GM18511 (cell line): Measurements from ENCODE around the gene RRP12.
"Not testable (repeated sequence)": the region's sequence is repeated elsewhere in the genome, so short reads cannot be mapped to it uniquely, and the experiment has no call there.

Source experiments
- ATAC-seq: cut with Tn5 transposase; IDR thresholded peaks from one replicate; pipeline ENCODE4 v1.9.1; 2021; ENCODE audit warnings: mild to moderate bottlenecking, moderate library complexity; ENCODE audit not compliant: unreplicated experiment

Gene RRP12

DNA sequence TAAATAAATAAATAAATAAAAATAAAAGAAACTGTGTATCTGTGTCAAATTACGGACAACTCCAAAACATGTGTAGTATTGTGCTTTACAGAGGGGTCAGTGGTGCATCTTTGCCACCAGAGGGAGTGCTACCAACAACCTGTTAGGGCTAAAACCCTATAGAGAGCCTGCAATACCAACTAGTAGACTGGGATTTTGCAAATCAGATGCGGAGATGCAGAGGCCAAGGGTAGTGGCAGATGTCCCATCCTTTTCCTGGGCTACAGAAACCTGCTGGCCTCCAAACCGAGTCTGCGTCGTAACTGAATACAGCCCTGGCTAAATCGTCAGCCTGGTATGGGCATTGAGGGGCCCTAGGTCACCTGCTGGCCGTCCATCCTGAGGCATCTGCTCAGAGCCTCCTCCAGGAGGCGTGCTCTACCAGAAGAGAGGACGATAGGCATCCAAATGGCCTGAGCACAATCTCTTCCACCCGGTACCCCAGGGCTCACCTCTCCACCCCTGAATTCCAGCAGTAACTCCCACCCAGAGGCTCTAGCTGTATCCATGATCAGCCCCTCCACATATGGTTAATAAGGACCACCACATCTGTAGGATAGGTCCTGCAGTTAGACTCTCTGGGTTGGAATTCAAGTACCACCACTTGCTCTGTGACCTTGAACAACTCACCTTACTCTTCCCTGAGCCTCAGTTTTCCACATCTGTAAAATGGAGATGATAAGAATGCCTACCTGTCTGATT lies 6.2 kb upstream of the RRP12 start:
- peak; percentile 95 for ATAC-seq

DNA sequence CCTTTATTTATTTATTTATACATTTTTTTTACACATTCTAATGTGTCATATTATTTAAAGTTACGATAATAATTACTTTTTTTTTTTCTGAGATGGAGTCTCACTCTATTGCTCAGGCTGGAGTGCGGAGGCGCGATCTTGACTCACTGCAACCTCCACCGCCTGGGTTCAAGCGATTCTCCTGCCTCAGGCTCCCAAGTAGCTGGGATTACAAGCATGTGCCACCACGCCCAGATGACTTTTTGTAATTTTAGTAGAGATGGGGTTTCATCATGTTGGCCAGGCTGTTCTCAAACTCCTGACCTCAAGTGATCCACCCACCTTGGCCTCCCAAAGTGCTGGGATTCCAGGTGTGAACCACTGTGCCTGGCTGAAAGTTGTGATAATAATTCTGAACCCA lies 5.3 kb upstream of the RRP12 start:
- not testable (repeated sequence) for ATAC-seq

DNA sequence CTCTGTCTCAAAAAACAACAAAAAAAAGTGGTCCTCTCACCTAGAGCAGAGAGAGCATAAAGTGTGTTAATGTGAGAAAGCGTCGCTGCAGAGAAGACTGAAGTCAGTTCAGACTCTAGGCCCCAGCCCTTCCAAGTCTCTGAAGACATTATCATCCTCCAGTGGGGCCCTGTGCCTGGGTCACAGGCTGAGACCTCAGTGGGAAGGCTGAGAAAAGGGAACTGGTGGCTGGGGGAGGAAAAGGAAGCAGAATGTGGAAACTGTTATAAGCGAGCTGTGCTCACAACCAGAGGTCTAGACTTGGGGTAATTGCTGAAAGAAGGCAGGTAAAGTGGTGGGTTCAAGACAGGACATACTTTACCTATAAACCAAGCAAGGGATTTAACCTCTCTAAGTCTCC lies 4.9 kb upstream of the RRP12 start:
- no peak for ATAC-seq

DNA sequence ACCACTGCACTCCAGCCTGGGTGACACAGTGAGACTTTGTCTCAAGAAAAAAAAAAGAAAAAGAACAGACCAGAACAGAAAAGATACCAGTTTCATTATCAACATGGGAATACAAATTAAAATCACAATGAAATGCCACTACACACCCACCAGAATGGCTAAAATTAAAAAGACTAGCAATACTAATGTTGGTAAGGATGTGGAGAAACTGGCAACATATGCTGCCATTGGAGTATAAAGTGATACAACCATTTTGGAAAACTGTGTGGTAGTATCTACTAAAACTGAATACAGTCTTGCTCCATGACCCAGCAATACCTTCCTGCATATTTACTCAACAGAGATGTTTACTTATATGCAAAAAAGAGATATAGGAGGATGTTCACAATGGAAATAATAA lies 2.9 kb upstream of the RRP12 start:
- no peak for ATAC-seq

DNA sequence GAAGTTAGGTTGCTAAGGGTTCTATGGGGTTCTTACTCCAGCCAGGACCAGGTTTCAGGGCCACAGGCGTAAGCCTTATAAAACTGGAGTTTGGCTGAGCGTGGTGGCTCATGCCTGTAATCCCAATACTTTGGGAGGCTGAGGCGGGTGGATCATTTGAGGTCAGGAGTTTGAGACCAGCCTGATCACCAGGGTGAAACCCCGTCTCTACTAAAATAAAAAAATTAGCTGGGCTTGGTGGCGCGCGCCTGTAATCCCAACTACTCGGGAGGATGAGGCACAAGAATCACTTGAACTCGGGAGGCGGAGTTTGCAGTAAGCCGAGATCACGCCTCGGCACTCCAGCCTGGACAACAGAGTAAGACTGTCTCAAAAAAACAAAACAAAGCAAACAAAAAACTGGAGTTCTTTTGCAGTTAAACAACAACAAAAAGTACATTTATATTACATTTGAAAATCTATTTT lies 347 bp upstream of the RRP12 start:
- ATAC-seq, result no peak

DNA sequence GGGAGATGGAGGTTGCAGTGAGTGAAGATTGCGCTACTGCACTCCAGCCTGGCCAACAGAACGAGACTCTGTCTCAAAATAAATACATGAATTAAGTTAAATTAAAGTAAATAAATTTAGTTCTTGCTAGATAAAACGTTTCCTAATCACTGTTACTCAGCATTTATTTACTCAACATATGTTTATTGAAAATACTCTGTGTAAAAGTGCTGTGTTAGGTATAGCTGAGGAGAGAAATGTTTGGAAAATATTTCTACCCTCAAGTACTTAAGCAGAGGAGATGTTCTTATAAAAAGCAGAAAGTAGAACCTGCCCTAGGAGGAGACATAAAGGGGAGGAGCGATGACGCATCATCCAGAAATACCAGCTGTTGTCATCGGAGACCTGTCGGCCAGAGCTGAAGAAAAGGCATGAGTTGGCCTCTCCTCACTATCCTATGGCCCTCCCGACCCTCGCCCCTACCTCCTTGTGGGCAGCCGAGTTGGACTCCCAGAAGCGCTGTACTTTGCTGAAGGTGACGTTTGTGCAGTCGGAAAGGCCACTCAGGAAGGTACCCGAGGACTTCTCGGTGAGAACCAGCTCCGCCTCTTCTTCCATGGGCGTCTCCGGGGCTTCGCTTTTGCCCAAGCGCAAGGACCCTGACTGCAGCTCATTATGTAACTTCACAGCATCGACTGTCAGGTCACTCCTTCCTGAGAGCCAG lies 1.1 kb downstream of the RRP12 start:
- no peak for ATAC-seq

DNA sequence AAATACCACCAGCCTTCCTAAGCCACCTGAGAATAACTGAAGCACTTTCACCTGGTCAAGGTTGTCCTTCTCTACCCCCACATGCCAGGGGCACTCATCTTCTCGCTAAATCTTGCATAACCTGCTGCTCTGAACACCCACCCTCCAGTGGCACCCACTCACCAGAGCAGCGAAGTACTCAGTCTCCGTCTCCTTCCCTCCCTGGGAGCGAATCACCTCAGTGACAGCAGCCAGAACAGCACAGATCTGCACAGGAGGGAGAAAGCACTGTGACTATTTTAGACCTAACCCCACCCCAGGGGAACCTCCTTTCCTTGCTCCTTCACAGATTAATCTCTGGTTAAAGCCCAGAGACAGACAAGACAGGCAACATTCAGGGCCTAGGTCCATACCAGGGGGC lies 5.1 kb downstream of the RRP12 start:
- no peak for ATAC-seq

DNA sequence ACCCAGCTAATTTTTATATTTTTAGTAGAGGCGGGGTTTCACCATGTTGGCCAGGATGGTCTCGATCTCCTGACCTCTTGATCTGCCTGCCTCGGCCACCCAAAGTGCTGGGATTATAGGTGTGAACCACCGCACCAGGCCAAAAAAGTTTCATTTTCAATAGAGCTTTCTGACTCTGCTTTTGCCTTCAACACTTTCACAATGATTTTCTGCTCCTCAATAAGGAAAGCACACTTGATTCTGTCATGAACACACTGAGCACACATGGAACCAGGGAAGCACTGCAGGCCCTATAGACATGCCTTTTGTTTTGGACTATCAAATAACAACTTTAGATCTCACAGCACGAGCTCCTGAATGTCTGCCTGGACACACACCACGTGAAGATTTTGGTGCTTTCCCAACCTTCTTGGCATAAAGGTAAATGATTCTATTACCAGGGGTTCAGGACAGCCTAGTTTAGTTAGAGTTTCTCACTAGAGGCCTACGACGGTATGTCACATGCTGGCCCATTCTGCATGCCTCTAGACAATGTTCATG lies 8.0 kb downstream of the RRP12 start:
- no peak for ATAC-seq

DNA sequence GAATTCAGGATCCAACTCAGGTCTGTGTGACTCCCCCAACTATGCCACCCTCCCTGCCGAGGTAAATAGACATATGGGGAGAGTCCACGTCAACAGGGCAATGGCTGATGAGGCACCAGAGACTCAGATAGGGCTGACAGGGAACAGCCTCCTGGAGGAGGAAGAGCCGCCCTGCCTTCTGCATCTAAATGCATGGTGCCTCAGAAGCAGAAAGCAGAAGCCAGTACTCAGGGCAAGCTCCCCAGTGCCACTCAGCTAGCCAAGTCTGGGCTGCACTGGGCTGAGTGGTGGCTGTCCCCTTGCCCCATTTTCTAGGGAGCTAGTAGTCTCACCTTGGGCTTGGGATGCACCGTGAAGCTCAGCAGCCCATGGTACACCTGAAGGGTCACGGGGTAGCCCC lies 11.0 kb downstream of the RRP12 start:
- ATAC-seq, result no peak

DNA sequence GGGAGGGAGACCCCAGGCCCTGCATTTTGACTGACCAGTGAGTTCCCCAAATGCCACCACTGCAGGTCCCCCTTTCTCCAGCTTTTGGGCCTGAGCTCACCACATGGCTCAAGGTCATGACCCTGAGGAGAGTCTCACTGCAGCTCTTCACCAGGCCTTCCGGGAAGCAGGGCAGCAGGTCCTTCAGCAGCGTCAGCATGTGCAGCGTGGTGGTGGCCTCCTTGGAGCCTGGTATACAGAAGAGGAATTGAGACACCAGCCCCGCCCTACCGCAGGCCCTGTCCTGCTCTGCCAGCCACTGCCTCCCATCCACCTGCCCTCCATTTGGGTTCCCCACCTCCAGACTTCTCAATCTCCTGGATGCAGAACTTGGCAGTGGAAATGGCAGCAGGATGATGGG lies 13.0 kb downstream of the RRP12 start:
- ATAC-seq, result no peak

DNA sequence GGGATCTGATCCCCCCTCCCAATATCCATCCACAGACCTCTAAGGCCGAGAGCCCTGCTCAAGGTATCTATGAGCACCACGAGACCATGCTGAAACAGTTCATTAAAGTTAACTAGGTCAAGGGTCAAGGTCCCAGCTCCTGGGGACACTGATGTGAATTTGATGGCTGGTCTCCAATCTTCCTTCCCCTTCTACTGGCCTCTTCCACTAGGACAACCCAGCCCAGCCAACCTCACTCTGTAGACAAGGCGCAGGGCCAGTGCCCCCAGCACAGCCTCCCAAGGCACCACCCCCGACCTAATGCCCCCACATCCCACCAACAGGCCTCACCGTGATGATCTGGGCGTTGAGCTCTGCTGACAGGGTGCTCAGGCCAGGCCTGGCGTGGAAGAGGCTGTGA lies 15.6 kb downstream of the RRP12 start:
- ATAC-seq, result no peak

DNA sequence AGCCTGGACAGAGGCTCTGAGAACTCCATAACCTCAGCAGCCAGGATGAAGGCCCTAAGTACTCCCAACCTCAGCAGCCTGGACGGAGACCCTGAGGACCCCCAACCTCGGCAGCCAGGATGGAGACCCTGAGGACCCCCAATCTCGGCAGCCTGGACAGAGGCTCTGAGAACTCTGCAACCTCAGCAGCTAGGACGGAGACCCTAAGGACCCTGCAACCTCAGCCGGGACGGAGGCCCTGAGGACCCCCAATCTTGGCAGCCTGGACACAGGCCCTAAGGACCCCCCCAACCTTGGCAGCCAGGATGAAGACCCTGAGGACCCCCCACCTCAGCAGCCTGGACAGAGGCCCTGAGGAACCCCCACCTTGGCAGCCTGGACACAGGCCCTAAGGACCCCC lies 16.5 kb downstream of the RRP12 start:
- ATAC-seq, result no peak

DNA sequence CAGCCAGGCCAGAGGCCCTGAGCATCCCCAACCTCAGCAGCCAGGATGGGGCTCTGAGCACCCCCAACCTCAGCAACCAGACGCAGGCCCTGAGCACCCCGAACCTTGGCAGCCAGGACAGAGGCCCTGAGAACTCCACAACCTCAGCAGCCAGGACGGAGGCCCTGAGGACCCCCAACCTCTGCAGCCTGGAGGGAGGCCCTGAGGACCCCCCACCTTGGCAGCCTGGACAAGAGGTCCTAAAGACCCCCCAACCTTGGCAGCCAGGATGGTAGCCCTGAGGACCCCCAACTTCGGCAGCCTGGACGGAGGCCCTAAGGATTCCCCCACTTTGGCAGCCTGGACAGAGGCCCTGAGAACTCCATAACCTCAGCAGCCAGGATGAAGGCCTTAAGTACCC lies 17.0 kb downstream of the RRP12 start:
- no peak for ATAC-seq

DNA sequence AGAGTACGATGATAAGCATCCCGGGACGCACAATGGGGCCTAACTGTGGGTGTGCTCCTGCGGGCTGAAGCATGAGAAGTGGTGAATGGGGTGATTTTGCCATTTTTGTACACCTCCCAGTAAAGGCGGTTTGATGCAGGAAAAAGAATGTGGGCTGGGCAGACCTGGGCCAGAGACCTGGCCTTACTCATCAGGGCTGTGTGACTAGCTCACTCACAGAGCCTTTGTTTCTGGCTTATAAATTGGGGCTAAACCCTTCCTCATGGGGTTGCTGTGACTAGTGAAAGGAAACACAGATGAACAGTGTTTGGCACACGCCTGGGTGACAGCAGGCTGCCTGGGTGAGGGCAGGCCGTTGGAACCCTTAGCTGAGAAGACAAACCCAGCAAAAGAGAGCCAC lies 18.0 kb downstream of the RRP12 start:
- ATAC-seq, result no peak

DNA sequence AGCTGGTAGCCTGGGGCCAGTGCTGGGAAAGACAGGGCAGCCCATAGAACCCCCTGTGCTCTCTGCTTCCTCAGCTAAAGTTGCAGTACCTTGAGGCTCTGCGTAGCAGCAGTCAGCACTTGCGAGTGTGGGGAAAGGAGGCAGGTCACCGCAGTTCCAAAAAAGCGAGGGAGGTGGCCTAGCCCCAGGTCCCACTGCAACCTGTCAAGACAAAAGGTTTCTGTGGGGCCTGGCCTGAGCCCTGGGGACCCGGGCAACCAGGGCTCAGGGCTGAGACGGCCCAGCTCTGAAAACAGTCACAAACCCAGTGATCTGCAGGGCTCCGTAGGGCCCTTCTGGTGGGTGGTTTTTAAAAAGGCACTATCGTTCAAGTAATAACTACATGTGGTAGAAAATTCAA lies 19.5 kb downstream of the RRP12 start:
- no peak for ATAC-seq

DNA sequence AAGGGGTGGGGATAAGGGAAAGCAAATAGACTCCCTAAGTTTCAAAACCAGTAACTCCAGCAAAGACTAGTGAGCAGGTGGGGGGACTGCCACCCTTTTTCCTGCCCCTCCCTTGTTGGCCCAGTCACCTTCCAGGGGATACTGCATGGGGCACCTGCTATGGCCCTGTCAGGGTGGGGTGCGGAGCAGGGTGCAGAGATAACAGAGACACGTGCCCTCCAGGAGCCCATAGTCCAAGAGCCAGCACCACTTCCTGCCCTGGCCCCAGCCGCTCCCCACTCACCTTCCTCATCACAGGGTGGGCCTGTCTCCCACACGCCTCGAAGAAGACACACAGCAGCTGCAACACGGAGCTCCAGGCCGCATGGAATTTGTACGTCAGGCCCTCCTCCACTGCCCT lies 20.6 kb downstream of the RRP12 start:
- no peak for ATAC-seq

DNA sequence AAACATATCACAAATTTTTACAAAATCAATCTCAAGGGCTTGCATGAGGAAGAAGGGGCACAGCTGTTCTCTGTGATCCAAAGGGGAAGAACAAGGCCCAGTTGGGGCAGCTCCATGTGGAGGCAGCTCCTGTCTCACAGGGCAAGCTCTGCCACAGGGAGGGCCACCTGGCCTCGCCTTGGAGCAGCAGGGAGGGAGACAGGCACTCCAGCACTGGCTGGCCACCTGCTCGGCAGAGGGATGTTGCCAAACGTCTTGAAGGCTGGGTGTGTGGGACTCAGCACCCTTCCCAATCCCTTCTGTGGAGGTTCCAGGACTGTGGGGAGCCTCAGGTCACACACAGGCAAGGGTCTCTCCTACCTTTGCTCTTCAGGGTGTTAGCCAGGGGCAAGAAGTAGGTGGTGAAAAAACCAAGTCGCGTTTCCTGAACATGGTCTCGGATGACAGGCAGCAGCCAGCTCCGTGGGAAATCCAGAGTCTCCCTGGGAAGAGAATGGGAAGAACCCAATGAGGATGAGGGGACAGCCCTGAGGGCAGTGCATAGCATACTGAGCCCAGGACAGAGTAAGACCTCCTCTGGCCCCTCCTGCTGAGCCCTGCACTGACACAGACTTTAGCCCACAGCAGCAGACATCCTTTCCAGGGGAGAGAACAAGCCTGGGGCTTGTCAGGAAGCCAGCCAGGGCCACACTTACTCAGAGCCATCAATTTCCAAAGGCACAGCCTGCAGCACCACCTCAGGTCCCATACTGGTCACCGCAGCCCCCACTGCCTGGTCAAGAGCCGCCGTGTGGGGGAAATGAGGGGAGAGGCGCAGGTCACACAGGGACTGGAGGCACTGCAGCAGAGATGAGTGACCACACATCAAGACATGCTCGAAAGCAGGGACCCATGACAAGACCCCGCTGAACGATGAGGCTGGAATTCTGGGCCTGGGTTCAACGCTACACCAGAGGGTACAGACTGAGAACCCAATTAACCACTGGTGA lies 21.9 kb downstream of the RRP12 start:
- no peak for ATAC-seq

DNA sequence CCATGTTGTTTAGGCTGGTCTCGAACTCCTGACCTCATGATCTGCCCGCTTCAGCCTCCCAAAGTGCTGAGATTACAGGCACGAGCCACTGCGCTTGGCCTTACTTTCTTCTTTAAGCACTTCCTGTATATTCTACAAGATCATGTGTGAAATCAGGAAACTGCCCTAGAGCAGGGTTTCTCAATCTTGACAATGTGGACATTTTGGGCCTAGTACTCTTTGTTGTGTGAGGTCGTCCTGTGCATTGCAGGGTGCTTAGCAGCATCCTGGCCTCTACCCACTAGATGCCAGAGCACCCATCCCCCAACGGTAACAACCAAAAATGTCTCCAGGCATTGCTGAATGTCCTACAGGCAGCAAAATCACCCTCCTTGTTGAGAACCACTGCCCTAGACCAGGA lies 24.7 kb downstream of the RRP12 start:
- no peak for ATAC-seq

DNA sequence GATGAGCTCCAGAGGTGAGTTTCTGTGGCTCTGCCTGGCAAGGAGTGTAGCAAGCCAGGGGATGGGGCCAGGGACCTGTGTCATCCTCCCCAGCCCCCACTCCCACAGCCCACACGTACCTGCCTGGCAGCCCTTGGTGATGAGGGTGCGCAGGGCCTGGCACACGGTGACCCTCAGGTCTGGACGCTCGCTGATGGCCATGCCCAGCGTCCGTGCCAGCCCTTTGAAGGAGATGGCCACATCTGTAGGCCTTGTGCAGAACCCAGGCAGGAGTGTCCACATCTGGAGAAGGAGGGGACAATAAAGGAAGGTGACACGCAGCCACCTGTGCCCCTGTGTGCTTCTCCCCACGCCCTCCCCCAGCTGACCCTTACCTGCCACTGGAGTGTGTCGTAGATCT lies 27.7 kb downstream of the RRP12 start:
- ATAC-seq, result no peak

DNA sequence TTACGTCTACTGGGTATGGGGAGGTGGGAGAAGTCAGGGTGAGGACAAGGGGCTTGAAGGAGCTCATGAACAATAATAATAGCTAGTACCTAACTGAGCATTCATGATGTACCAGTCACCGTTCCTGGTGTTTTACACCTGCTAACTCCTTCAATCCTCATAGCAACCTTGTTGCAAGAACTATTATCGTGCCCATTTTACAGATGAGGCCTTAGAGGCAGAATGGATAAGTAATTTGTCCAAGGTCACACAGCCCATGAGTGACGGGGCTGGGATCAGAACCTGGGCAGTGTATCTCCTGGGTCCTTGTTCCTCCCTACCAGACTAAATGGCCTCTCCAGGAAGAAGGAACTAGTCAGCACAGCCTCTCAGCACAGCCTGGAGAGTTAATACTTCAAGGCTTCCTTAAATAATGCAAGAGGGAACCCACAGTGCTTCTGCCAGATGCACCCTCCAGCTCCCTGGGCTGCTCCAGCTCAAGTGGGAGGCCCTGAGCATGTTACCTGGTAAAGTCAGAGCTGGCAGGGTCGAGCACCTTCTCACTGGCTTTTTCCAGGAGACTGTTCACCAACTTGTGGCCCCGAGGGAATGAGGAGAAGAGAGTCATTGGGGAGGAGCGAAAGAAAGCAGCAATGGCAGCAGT lies 28.8 kb downstream of the RRP12 start:
- no peak for ATAC-seq

DNA sequence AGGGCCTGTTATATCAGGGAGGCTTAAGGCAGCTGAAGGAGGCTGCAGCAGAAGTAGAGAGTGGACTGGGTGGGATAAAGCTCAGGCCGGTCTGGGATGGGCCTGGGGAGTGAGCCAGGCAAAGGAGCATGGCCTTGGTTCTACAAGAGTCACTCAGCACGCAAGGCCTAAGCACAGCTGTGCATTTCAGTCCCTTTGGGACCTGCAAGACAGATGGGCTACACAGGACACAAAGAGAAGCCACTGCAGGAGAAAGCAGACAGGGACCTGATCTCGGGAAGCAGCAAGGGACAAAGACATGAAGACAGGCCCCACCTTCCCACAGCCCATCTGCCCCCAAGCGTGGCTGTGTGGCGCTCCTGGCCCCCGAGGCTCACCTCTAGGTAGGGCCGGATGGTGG lies 29.4 kb downstream of the RRP12 start:
- no peak for ATAC-seq
